H1 (cell line): Measurements from ENCODE around the gene MYO16. TPM values are rescaled to one million over a fixed set of nuclear protein-coding genes. Genes with fewer than 3 reads are reported as not detected.

Experiments used
- CTCF ChIA-PET: fragments of 300-600 bp; sonication (Branson Sonifier 250); formaldehyde crosslinking; loops from one replicate; lab custom pipeline; 2021; ENCODE audit not compliant: partially characterized antibody; lab: Charles Lee
- POLR2A ChIA-PET: fragments of 300-600 bp; sonication (Branson Sonifier 250); formaldehyde crosslinking; loops from one replicate; lab custom pipeline; 2021; ENCODE audit warnings: inconsistent platforms; ENCODE audit not compliant: partially characterized antibody; lab: Charles Lee
- DNase-seq, 2 experiments: peaks; one replicate each; pipeline versions ENCODE4 v3.0.0 to v3.0.0-alpha.2; 2010 to 2022; ENCODE audit warnings: low spot score in 2 of 2, low read depth in 1 of 2, mixed read lengths in 1 of 2
- FAIRE-seq: peaks from 2 replicates; lab custom pipeline; 2011; peaks lifted over from hg19 to GRCh38; lab: Jason Lieb, UNC
- H2AFZ ChIP-seq: 2 replicates; pipeline ENCODE4 v1.8.1; 2012; ENCODE audit warnings: low read length, inconsistent platforms
- H2AK5ac ChIP-seq: 2 replicates; pipeline ENCODE4 v1.6.1; 2013; ENCODE audit warnings: low read depth, low read length
- H2BK120ac ChIP-seq: replicated peaks from 2 replicates; pipeline ENCODE3; 2013; ENCODE audit warnings: low read depth, low read length, inconsistent platforms
- H2BK12ac ChIP-seq: 2 replicates; pipeline ENCODE4 v1.6.1; 2013; ENCODE audit warnings: low read depth, low read length
- H2BK15ac ChIP-seq: 2 replicates; pipeline ENCODE4 v1.6.1; 2013; ENCODE audit warnings: low read length
- H2BK20ac ChIP-seq: 2 replicates; pipeline ENCODE4 v1.6.1; 2013; ENCODE audit warnings: low read length
- H2BK5ac ChIP-seq: 2 replicates; pipeline ENCODE4 v1.6.1; 2013; ENCODE audit warnings: low read depth, low read length
- H3K14ac ChIP-seq: 2 replicates; pipeline ENCODE4 v1.6.1; 2013; ENCODE audit warnings: inconsistent platforms; ENCODE audit not compliant: insufficient read length
- H3K18ac ChIP-seq: 2 replicates; pipeline ENCODE4 v1.6.1; 2013; ENCODE audit warnings: low read length; ENCODE audit errors: extremely low read depth
- H3K23ac ChIP-seq: 2 replicates; pipeline ENCODE4 v1.6.1; 2013; ENCODE audit warnings: inconsistent platforms; ENCODE audit not compliant: insufficient read length
- H3K23me2 ChIP-seq: 2 replicates; pipeline ENCODE4 v1.6.1; 2013; ENCODE audit warnings: low read depth, low read length
- H3K27ac ChIP-seq: 2 replicates; pipeline ENCODE4 v1.6.1; 2011; ENCODE audit warnings: low read depth, low read length, inconsistent platforms
- H3K27me3 ChIP-seq, 4 experiments: replicated peaks in 1 of 4; 1 replicate in 1 of 4; 2 replicates in 3 of 4; pipeline versions ENCODE4 v1.6.1 to v1.8.1; 2011 to 2013; ENCODE audit warnings: low read length in 3 of 4, mild to moderate bottlenecking in 3 of 4, inconsistent platforms in 2 of 4, mixed read lengths in 2 of 4, moderate library complexity in 1 of 4; ENCODE audit not compliant: control insufficient read depth in 3 of 4, insufficient read depth in 3 of 4; ENCODE audit errors: extremely low read depth in 1 of 4
- H3K36me3 ChIP-seq, 4 experiments: 2 replicates each; pipeline versions ENCODE4 v1.6.1 to v1.8.1; 2011 to 2013; ENCODE audit warnings: mild to moderate bottlenecking in 4 of 4, low read length in 3 of 4, moderate library complexity in 2 of 4, control low read depth in 1 of 4, inconsistent platforms in 1 of 4; ENCODE audit not compliant: insufficient read depth in 4 of 4, control insufficient read depth in 2 of 4
- H3K4ac ChIP-seq: replicated peaks from 2 replicates; pipeline ENCODE3; 2013; ENCODE audit warnings: low read length, low read depth, mixed read lengths, inconsistent platforms; ENCODE audit not compliant: insufficient read length
- H3K4me1 ChIP-seq, 4 experiments: replicated peaks in 1 of 4; 1 replicate in 1 of 4; 2 replicates in 3 of 4; pipeline versions ENCODE4 v1.6.1 to v1.8.1; 2011 to 2013; ENCODE audit warnings: low read length in 3 of 4, inconsistent platforms in 2 of 4, mixed read lengths in 1 of 4; ENCODE audit not compliant: insufficient read depth in 4 of 4, control insufficient read depth in 3 of 4
- H3K4me2 ChIP-seq, 2 experiments: 2 replicates each; pipeline versions ENCODE4 v1.6.1 to v1.8.1; 2011 to 2013; ENCODE audit warnings: low read depth in 2 of 2, low read length in 2 of 2, control low read depth in 1 of 2, inconsistent platforms in 1 of 2, mild to moderate bottlenecking in 1 of 2; ENCODE audit not compliant: insufficient read depth in 1 of 2
- H3K4me3 ChIP-seq, 4 experiments: fragments of 200-600, 300-600 bp in 1 of 4; sonication (generic), shearing (Covaris generic), sonication (Bioruptor Twin) in 1 of 4; 2 replicates each; pipeline versions ENCODE4 v1.5.1 to v1.8.1; 2011 to 2016; ENCODE audit warnings: low read length in 4 of 4, low read depth in 3 of 4, control low read depth in 2 of 4, inconsistent platforms in 2 of 4, mild to moderate bottlenecking in 2 of 4, mixed read lengths in 1 of 4, moderate library complexity in 1 of 4; ENCODE audit not compliant: insufficient read depth in 2 of 4; ENCODE audit errors: extremely low read depth in 1 of 4
- H3K56ac ChIP-seq: replicated peaks from 2 replicates; pipeline ENCODE3; 2013; ENCODE audit warnings: low read depth, mild to moderate bottlenecking, mixed read lengths, low read length, inconsistent platforms; ENCODE audit not compliant: insufficient read length
- H3K79me1 ChIP-seq: 2 replicates; pipeline ENCODE4 v1.6.1; 2013; ENCODE audit warnings: low read depth, low read length, control low read depth
- H3K79me2 ChIP-seq, 2 experiments: 2 replicates each; pipeline versions ENCODE4 v1.6.1 to v1.8.1; 2012 to 2013; ENCODE audit warnings: low read length in 2 of 2, mild to moderate bottlenecking in 2 of 2, inconsistent platforms in 1 of 2; ENCODE audit not compliant: insufficient read depth in 2 of 2, control insufficient read depth in 1 of 2
- H3K9ac ChIP-seq, 4 experiments: replicated peaks in 1 of 4; 1 replicate in 1 of 4; 2 replicates in 3 of 4; pipeline versions ENCODE4 v1.6.1 to v1.8.1; 2011 to 2013; ENCODE audit warnings: low read depth in 3 of 4, low read length in 3 of 4, control low read depth in 2 of 4, mild to moderate bottlenecking in 2 of 4, moderate library complexity in 2 of 4, inconsistent platforms in 1 of 4; ENCODE audit errors: extremely low read depth in 1 of 4
- H3K9me3 ChIP-seq, 2 experiments: 2 replicates each; pipeline versions ENCODE4 v1.6.1 to v1.8.1; 2012 to 2013; ENCODE audit warnings: mild to moderate bottlenecking in 2 of 2, moderate library complexity in 2 of 2, control low read depth in 1 of 2, inconsistent platforms in 1 of 2, low read depth in 1 of 2, low read length in 1 of 2, mixed read lengths in 1 of 2; ENCODE audit not compliant: insufficient read depth in 2 of 2
- H4K20me1 ChIP-seq, 2 experiments: replicated peaks in 1 of 2; 2 replicates each; pipeline versions ENCODE3 to v1.8.1; 2011 to 2013; ENCODE audit warnings: inconsistent platforms in 2 of 2, low read length in 2 of 2, mild to moderate bottlenecking in 1 of 2; ENCODE audit not compliant: insufficient read depth in 2 of 2, control insufficient read depth in 1 of 2
- H4K5ac ChIP-seq: 2 replicates; pipeline ENCODE4 v1.6.1; 2013; ENCODE audit warnings: low read length, low read depth, mixed read lengths, inconsistent platforms; ENCODE audit not compliant: insufficient read length
- H4K8ac ChIP-seq: 2 replicates; pipeline ENCODE4 v1.8.0; 2013; ENCODE audit warnings: mild to moderate bottlenecking, moderate library complexity, low read length, inconsistent platforms; ENCODE audit not compliant: insufficient read depth; ENCODE audit errors: extremely low read depth
- H4K91ac ChIP-seq: replicated peaks from 2 replicates; pipeline ENCODE3; 2013; ENCODE audit warnings: low read length, mixed read lengths, inconsistent platforms; ENCODE audit not compliant: insufficient read length
- SIRT6 ChIP-seq: IDR thresholded peaks from one replicate; pipeline ENCODE4 v1.7.1; 2012; ENCODE audit warnings: low read length, inconsistent platforms
- WGBS, 2 experiments: shearing (Covaris generic) in 1 of 2; methylation state at CpG; one replicate each; pipeline versions ENCODE4 v1.1.6 to v1.1.7; 2013 to 2015; ENCODE audit warnings: low lambda C conversion rate in 2 of 2, mixed read lengths in 2 of 2, inconsistent platforms in 1 of 2, low coverage in 1 of 2, missing lambda C conversion rate in 1 of 2; ENCODE audit not compliant: insufficient replicate concordance in 2 of 2, insufficient coverage in 1 of 2, insufficient read length in 1 of 2; ENCODE audit errors: extremely low coverage in 1 of 2, missing lambda C conversion rate in 1 of 2; 5-methylcytosine and 5-hydroxymethylcytosine counted together
- polyA plus RNA-seq, 7 experiments: library from polyadenylated mRNA; depleted of rRNA in 3 of 7; stranded (reverse) in 5 of 7; unstranded in 2 of 7; fragments of >200 nt in 5 of 7; fragments of 200-250 nt in 2 of 7; gene quantifications; 1 replicate in 5 of 7; 2 replicates in 1 of 7; 4 replicates in 1 of 7; pipeline versions ENCODE4 v1.2.1 to v1.2.3, GENCODE V29; 2011 to 2013; ENCODE audit warnings: missing spikeins in 2 of 7, mixed read lengths in 2 of 7
- total RNA-seq: library from RNA; stranded (reverse); fragmentation: NEBNext Ultra II Directional; extraction: Animal tissue kit (Norgen Biotek cat#: 25700); gene quantifications from 2 replicates; pipeline ENCODE4 v1.2.1, GENCODE V29; 2021

MYO16 gene
- total and polyA plus RNA-seq, 2 of the 8 experiments (the other 6 are each of a cell fraction or from before 2014, with no cell fraction given) = 0.02 to 0.22 TPM

DNA sequence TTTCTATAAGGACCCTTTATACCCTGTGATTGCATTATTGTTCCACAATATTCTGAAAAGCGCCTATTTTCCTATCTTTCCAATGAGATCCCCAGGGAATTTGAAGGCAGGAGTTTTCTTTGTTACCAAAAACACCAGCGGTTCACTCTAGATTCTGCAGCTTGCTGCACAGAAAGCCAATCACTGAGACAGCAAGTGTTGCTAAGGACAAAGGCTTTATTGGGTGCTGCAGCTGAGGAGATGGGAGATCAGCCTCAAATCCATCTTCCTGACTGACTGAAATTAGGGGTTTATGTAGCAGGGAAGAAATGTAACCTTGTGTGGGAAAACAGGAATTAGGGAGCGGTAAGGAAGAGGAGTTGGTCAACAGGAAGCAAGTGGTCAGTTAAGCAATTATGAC lies 42.6 kb upstream of the MYO16 start:
- H3K79me1 ChIP-seq = no peaks in the 10 kb centered on the region
- H2AK5ac ChIP-seq = no peak overlapping the region
- H2BK120ac ChIP-seq = no peak overlapping the region
- no peaks in the 10 kb centered on the region for H4K20me1 ChIP-seq
- no peak overlapping the region for H3K27ac ChIP-seq
- ChIA-PET POLR2A (no interaction called here), CTCF (interaction anchor here (1.2 to 1.5 kb wide), 2 partner anchors 21 to 308 kb away, joined by 3 read pairs; no protein-coding TSS in a partner anchor)
- WGBS, 2 experiments = 94% methylated on average over 3 of the region's 3 CpGs; no CpG with 5 or more reads in 1 of the 2 experiments
- no peak overlapping the region for H2BK5ac ChIP-seq
- no peaks in the 10 kb centered on the region for H3K4me1 ChIP-seq
- no peak overlapping the region for H3K56ac ChIP-seq
- H2BK20ac ChIP-seq = no peak overlapping the region
- no peak overlapping the region for H2AFZ ChIP-seq
- DNase-seq (no peak), FAIRE-seq (no peak)
- H3K79me2 ChIP-seq = no peaks in the 10 kb centered on the region
- no peak overlapping the region for H4K5ac ChIP-seq
- no peak overlapping the region for H4K91ac ChIP-seq
- H3K23ac ChIP-seq = no peak overlapping the region
- no peak overlapping the region for H4K8ac ChIP-seq
- H3K4me3 ChIP-seq = no peak overlapping the region
- no peak overlapping the region for H3K4me2 ChIP-seq
- peaks cover 0 to 4% of the 10 kb centered on the region in 2 experiments; a peak in 1 of 4 replicates for H3K9me3 ChIP-seq
- no peak overlapping the region for H3K14ac ChIP-seq
- H3K18ac ChIP-seq = no peak overlapping the region
- H2BK12ac ChIP-seq = no peak overlapping the region
- no peak overlapping the region for H2BK15ac ChIP-seq
- no peak overlapping the region for H3K4ac ChIP-seq
- no peaks in the 10 kb centered on the region for H3K36me3 ChIP-seq
- H3K27me3 ChIP-seq = no peaks in the 10 kb centered on the region
- no peak overlapping the region for H3K9ac ChIP-seq
- no peaks in the 10 kb centered on the region for H3K23me2 ChIP-seq
- no peak for TF ChIP-seq SIRT6
